Pancreas (tissue), 10 donors: ENCODE measurements around the gene TBC1D9. TPM values are rescaled to one million over a fixed set of nuclear protein-coding genes. Genes with fewer than 3 reads are reported as not detected.

Experiments used
- ATAC-seq, 4 donors: fragments of 200-7000 bp; cut with Tn5 transposase; one replicate each; pipeline versions ENCODE4 v1.8.0 to v1.9.1; 2020; ENCODE audit warnings: mild to moderate bottlenecking in 4 of 4, moderate library complexity in 4 of 4
- DNase-seq, 6 donors: peaks; one replicate each; pipeline ENCODE4 v3.0.0-alpha.2; 2020
- FAIRE-seq: peaks from 2 replicates; lab custom pipeline; 2012; peaks lifted over from hg19 to GRCh38; lab: Jason Lieb, UNC
- H3K27ac ChIP-seq, 4 donors: fragments of 200-600 bp; sonication (generic); 1 replicate in 3 of 4; 2 replicates in 1 of 4; pipeline versions ENCODE4 v1.5.0 to v1.8.0; 2020
- H3K27me3 ChIP-seq, 4 donors: fragments of 200-600 bp; one replicate each; pipeline ENCODE4 v1.8.0; 2021
- H3K36me3 ChIP-seq, 3 donors: fragments of 200-600 bp; sonication (generic) in 1 of 3; one replicate each; pipeline versions ENCODE4 v1.5.0 to v1.8.0; 2020 to 2021
- H3K4me1 ChIP-seq, 3 donors: fragments of 200-600 bp; one replicate each; pipeline ENCODE4 v1.8.0; 2021
- H3K4me3 ChIP-seq, 4 donors: fragments of 200-600 bp; sonication (generic) in 2 of 4; one replicate each; pipeline versions ENCODE4 v1.5.0 to v1.8.0; 2020 to 2021
- H3K9me3 ChIP-seq, 4 donors: fragments of 200-600 bp; one replicate each; pipeline ENCODE4 v1.8.0; 2021
- WGBS, 2 donors: extraction: QIAGEN DNeasy Blood & Tissue Kit; methylation state at CpG; one replicate each; pipeline ENCODE4 v1.1.7; 2013; 5-methylcytosine and 5-hydroxymethylcytosine counted together
- intact Hi-C, 3 donors: fragments of 100-400 bp; cut with DNase I; formaldehyde crosslinking; loops; one replicate each; pipeline versions ENCODE4 v1.11.1 to v1.14.2; 2022
- polyA plus RNA-seq, 2 donors: library from polyadenylated mRNA; stranded (reverse); fragments of 200-250 nt; gene quantifications; one replicate each; pipeline ENCODE4 v1.2.3, GENCODE V29; 2013
- total RNA-seq, 6 donors: library from RNA; stranded (reverse); fragmentation: NEBNext Ultra II Directional in 4 of 6; extraction: Animal tissue kit (Norgen Biotek cat#: 25700) in 4 of 6; gene quantifications; one replicate each; pipeline versions ENCODE4 v1.2.1 to v1.2.4, GENCODE V29; 2021 to 2023
- TF ChIP-seq, protein P1 (sequence below), 4 donors: fragments of 200-600 bp; sonication (generic) in 3 of 4; IDR thresholded peaks; one replicate each; pipeline versions ENCODE4 v1.5.0 to v1.8.0; 2021; ENCODE audit warnings: antibody characterized with exemption in 4 of 4
- donor health status: healthy with polysubstance abuse.
- donor health status: DM: no; HTN: no; CAD: no; lungs with moderate emphysema.
- donor health status: DM: no; HTN: no; CAD: no.
- donor health status: control.
- donor health status: control.
- donor health status: Bipolar disorder and iron deficiency.
- donor health status: DM: yes; HTN: yes; CAD: no.
- donor health status: DM: no; HTN: no; CAD: no.
- donor health status: DM: no; HTN: no; CAD: no.
- donor health status: DM: yes; HTN: yes; CAD: no.

The TBC1D9 gene
- total and polyA plus RNA-seq, 8 donors = 5.3 to 17.9 (median 9.8) TPM

DNA sequence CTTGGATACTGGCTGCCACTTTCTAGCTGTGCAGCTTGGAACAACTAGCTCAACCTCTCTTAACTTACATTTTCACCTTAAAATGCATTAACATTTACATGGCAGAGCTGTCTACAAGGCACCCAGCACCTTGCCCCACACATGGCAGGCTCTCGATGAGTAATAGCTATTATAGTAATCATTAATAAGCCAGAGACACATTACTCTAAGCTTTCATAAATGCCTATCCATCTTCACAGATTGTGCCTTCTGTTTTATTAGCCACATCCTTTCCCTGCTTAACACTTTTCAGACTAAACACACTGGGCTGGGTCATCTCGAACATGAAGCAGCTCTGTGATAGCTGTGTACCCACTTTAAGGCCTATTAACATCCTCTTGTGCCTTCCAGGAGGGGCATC lies 103.6 kb downstream of the TBC1D9 start:
- no peaks in the 10 kb centered on the region for H3K4me1 ChIP-seq

DNA sequence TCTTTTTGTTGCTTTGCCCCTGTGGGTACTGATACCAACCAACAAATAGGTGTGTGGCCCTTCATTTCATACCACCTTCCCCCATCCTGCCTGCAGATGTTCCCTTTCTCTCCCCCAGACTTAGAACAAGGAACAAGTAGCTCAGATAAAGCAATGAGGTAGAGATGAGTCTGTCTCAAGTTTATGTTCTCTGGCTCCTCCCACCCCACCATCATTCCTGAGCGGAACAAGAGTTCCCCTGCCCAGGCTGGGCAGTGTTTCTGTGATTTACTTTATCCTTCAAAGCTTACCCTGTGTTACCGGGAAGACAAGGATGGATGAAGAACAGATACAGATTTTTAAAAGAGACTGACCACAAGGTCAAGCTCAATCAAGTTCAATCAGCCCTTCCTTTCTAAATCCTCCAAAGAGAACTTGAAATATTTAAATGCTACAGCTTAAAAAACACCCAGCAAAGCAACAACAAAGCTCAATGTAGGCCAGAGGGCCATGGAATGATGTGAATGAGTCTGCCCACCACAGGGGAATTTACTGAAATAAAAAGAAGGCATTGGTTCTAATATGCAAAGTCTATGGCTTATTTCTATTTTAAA lies 107.4 kb downstream of the TBC1D9 start:
- Histone ChIP-seq H3K9me3 (no peaks in the 10 kb centered on the region), H3K27ac (no peak overlapping the region), H3K4me3 (no peak overlapping the region), H3K4me1 (no peaks in the 10 kb centered on the region), H3K36me3 (peaks cover 0 to 6% (median 0%) of the 10 kb centered on the region in 3 donors), H3K27me3 (no peaks in the 10 kb centered on the region)
- ATAC-seq (no peak), DNase-seq (no peak), FAIRE-seq (no peak)
- intact Hi-C loops = no loop called here
- 93 to 97% methylated on average over 2 of the region's 2 CpGs for WGBS, 2 donors
- TF ChIP-seq, protein P1, sequence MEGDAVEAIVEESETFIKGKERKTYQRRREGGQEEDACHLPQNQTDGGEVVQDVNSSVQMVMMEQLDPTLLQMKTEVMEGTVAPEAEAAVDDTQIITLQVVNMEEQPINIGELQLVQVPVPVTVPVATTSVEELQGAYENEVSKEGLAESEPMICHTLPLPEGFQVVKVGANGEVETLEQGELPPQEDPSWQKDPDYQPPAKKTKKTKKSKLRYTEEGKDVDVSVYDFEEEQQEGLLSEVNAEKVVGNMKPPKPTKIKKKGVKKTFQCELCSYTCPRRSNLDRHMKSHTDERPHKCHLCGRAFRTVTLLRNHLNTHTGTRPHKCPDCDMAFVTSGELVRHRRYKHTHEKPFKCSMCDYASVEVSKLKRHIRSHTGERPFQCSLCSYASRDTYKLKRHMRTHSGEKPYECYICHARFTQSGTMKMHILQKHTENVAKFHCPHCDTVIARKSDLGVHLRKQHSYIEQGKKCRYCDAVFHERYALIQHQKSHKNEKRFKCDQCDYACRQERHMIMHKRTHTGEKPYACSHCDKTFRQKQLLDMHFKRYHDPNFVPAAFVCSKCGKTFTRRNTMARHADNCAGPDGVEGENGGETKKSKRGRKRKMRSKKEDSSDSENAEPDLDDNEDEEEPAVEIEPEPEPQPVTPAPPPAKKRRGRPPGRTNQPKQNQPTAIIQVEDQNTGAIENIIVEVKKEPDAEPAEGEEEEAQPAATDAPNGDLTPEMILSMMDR (IDR thresholded peaks at IDR 0.05) = no peak

More for the DNA sequence above, 103.6 kb downstream of the TBC1D9 start:
- DNase-seq = no peak
- H3K27me3 ChIP-seq = no peaks in the 10 kb centered on the region
- H3K27ac ChIP-seq = no peak overlapping the region
- intact Hi-C loops = no loop called here
- TF ChIP-seq, protein P1 (IDR thresholded peaks at IDR 0.05) = no peak
- whole genome bisulfite sequencing, 2 donors = 82 to 86% methylated on average over 2 of the region's 2 CpGs
- H3K4me3 ChIP-seq = no peak overlapping the region
- FAIRE-seq = no peak
- ATAC-seq = no peak
- peaks cover 0 to 23% (median 2%) of the 10 kb centered on the region in 3 donors for H3K36me3 ChIP-seq
- no peaks in the 10 kb centered on the region for H3K9me3 ChIP-seq

DNA sequence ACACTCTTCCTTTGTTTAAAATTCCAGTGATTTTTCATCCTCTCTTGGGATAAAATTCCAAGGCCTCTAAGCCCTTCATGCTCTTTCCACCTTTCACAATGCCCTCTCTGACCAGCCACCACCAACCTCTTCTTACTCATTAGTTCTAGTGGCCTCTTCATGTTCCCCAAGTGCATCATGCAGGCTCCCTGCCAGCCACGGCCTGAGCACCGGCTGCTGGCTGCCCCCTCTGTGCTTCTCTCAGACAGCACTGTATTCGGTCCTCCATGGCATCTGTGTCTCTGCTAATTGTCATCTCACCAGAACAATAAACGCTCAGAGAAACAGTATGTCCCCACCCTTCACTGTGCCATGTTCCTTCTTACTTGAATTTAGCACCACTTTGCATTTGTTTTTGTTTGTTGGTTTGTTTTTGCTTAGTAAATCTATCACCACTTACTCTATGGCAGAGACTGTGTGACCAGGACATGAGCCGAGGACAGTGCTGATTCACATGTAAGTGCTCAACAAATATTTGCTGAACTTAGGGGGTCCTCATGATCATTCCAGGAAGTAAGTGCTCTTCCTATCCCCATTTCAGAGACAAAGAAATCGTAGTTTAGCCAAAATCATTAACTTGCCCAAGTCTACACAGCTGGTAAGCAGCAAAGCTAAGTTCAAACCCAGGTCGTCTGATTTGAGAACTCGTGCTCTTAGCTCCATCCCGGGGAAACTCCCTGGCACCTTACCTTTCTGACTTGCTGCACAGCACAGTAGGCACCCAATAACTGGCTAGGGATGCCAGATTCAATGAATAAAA lies 110.4 kb downstream of the TBC1D9 start:
- Histone ChIP-seq H3K36me3 (no peaks in the 10 kb centered on the region), H3K4me1 (no peaks in the 10 kb centered on the region), H3K27ac (no peak overlapping the region), H3K9me3 (no peaks in the 10 kb centered on the region), H3K27me3 (no peaks in the 10 kb centered on the region), H3K4me3 (no peak overlapping the region)
- peak in 1 of 4 donors; percentile 26 for ATAC-seq
- intact Hi-C loops = no loop called here
- DNase-seq = no peak
- 72% methylated on average over 9 of the region's 9 CpGs for WGBS, 2 donors
- FAIRE-seq = no peak
- TF ChIP-seq, protein P1 (IDR thresholded peaks at IDR 0.05) = no peak

DNA sequence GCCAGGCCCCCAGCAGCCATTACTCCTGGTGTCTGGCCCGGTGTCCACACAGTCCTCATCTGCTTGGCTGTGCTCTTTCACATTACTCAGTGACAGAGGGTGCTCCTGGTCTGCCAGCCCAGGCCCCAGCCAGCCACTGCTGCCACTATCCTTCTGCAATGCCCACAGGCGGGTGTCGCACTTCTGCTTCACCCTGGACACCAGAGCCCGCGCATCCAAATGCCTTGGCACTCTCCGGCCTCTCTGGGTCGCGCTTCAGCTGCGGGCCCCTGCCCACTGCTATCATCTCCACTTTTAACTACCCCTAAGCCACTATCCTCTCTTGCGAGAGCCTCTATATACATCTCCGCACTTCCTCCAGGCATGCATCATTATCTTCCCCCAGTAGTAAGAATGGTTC lies 111.0 kb downstream of the TBC1D9 start:
- TF ChIP-seq, protein P1 (IDR thresholded peaks at IDR 0.05) = no peak
- no peaks in the 10 kb centered on the region for H3K27me3 ChIP-seq
- ATAC-seq (no peak), FAIRE-seq (no peak), DNase-seq (no peak)
- 94 to 96% methylated on average over 11 of the region's 11 CpGs for WGBS, 2 donors
- no peaks in the 10 kb centered on the region for H3K9me3 ChIP-seq
- intact Hi-C loops = no loop called here
- no peaks in the 10 kb centered on the region for H3K4me1 ChIP-seq
- no peak overlapping the region for H3K27ac ChIP-seq
- H3K4me3 ChIP-seq = no peak overlapping the region
- H3K36me3 ChIP-seq = no peaks in the 10 kb centered on the region
